ENCODE results near the gene SHE.

DNA sequence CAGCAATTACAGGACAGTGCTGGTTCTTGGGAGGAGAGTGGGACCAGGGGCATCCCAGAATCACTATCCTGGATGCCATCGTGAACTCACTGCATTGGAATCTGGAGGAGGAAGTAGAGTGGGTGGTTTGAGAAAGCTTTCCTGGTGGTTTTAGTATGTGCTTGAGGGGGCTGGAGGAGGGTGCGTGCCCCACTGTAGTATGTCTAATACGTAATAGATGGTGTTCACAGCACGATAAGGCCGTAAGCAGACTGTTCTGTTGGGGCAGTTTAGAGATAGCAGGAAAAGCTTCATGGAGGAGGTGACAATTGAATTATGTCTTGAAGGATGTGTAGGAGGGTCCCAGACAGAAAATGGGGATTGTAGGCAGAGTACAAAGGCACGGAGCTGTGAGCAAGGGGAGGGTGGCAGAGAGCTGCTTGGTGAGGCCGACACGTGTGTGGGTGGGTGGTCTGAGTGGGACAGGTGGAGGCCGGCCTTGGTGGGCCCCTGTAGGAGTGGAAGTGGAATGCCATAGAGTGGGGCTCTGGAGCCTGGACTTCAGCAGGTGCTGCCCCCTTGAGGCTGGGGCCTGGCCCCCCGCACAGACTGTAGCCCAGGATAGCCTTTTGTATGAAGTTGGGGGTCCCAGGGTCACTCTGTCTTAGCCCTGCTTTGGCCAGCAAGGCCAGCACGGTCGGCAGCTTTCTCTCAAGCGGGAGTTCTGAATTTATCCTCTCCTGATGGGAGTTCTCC lies 60.0 kb downstream of the SHE start:
- TF ChIP-seq RAD21 (IDR thresholded peaks at IDR 0.05 in 1 of 2, conservative IDR thresholded peaks at IDR 0.05 in 1 of 2; ENCODE audit: low read depth in 2 of 2, low read length in 2 of 2), result peak; percentile 36 to 59
- no peak for TF ChIP-seq EZH2 (IDR thresholded peaks at IDR 0.05; ENCODE audit: low read depth, low read length, severe bottlenecking)

Measured in H1 (cell line).